Heart left ventricle (tissue), 16 donors: ENCODE results near the gene PTGR2. TPM values are rescaled to one million over a fixed set of nuclear protein-coding genes. Genes with fewer than 3 reads are reported as not detected.

Experiments used
- ATAC-seq, 4 donors: fragments of 200-7000 bp; cut with Tn5 transposase; one replicate each; pipeline ENCODE4 v1.9.1; 2020 to 2022; ENCODE audit warnings: moderate library complexity in 4 of 4, mild to moderate bottlenecking in 3 of 4, moderate number of reproducible peaks in 1 of 4
- DNase-seq, 5 donors: peaks; one replicate each; pipeline ENCODE4 v3.0.0-alpha.2; 2020
- H3K27ac ChIP-seq, 12 donors: fragments of 200-600 bp; sonication (generic) in 4 of 12; one replicate each; pipeline versions ENCODE4 v1.5.0 to v1.8.0; 2016 to 2022; ENCODE audit warnings: mild to moderate bottlenecking in 2 of 12
- H3K27me3 ChIP-seq, 9 donors: fragments of 200-600 bp; sonication (generic) in 2 of 9; one replicate each; pipeline versions ENCODE4 v1.5.1 to v1.8.0; 2016 to 2022; ENCODE audit warnings: mild to moderate bottlenecking in 3 of 9
- H3K36me3 ChIP-seq, 9 donors: fragments of 200-600 bp; sonication (generic) in 2 of 9; one replicate each; pipeline versions ENCODE4 v1.5.0 to v1.8.0; 2018 to 2022; ENCODE audit warnings: mild to moderate bottlenecking in 2 of 9
- H3K4me1 ChIP-seq, 12 donors: fragments of 200-600 bp; sonication (generic) in 4 of 12; one replicate each; pipeline versions ENCODE4 v1.5.0 to v1.8.0; 2016 to 2022; ENCODE audit warnings: mild to moderate bottlenecking in 3 of 12
- H3K4me3 ChIP-seq, 12 donors: fragments of 200-600 bp; sonication (generic) in 4 of 12; one replicate each; pipeline versions ENCODE4 v1.5.0 to v1.8.0; 2017 to 2022; ENCODE audit warnings: mild to moderate bottlenecking in 9 of 12, moderate library complexity in 4 of 12
- H3K9me3 ChIP-seq, 12 donors: fragments of 200-600 bp; sonication (generic) in 4 of 12; one replicate each; pipeline versions ENCODE4 v1.5.0 to v1.8.0; 2016 to 2022; ENCODE audit warnings: mild to moderate bottlenecking in 1 of 12
- CTCF ChIP-seq, 12 donors: fragments of 200-600 bp; sonication (generic) in 4 of 12; IDR thresholded peaks; one replicate each; pipeline versions ENCODE4 v1.5.0 to v1.8.0; 2018 to 2022; ENCODE audit warnings: antibody characterized with exemption in 12 of 12, mild to moderate bottlenecking in 5 of 12
- POLR2A ChIP-seq, 2 donors: fragments of 450-650 bp; IDR thresholded peaks; one replicate each; pipeline ENCODE4 v1.6.1; 2017; ENCODE audit warnings: antibody characterized with exemption in 2 of 2, mild to moderate bottlenecking in 2 of 2, moderate library complexity in 2 of 2
- WGBS, 4 donors: extraction: QIAGEN DNeasy Blood & Tissue Kit in 2 of 4; methylation state at CpG; one replicate each; pipeline versions ENCODE4 v1.1.5 to v1.1.7; 2013 to 2018; 5-methylcytosine and 5-hydroxymethylcytosine counted together
- intact Hi-C, 10 donors: fragments of 100-400 bp; cut with DNase I; formaldehyde crosslinking; loops; one replicate each; pipeline versions ENCODE4 v1.11.1 to v1.14.2; 2022
- long read RNA-seq, 3 donors: library from polyadenylated mRNA; unstranded; transcript quantifications; one replicate each; pipeline ENCODE4 v2.0.0, GENCODE V29; 2020 to 2021
- polyA plus RNA-seq, 2 donors: library from polyadenylated mRNA; stranded (reverse); fragments of 200-250 nt; gene quantifications; one replicate each; pipeline ENCODE4 v1.2.3, GENCODE V29; 2013
- total RNA-seq, 9 donors: library from RNA; depleted of rRNA in 2 of 9; stranded (reverse); fragments of >200 nt in 2 of 9; fragmentation: NEBNext Ultra II Directional in 3 of 9; extraction: Animal tissue kit (Norgen Biotek cat#: 25700) in 3 of 9; gene quantifications; one replicate each; pipeline versions ENCODE4 v1.1.0 to v1.2.4, GENCODE V29; 2016 to 2023
- donor health status: ischemic (EF 13 %, LVEDD 7.1; RV severe dilation, severe dysfunction).
- donor health status: healthy with polysubstance abuse.
- donor health status: DM: no; HTN: yes; CAD: no.
- donor health status: DM: no; HTN: no; CAD: no.
- donor health status: ischemic (EF 25% LVEDD 6.9; RV normal size, moderate dysfunction).
- donor health status: ischemic (EF 25% LVEDD 5.7; RV mildly dilated, moderate dysfunction).
- donor health status: healthy.
- donor health status: DM: yes; HTN: yes; CAD: no.
- donor health status: ischemic (EF 35%, LVEDD 5.7; RV mildly dilated, moderate dysfunction).
- donor health status: nonischemic (EF 11% LVEDD 7.7; RV severe dilation, severe dysfunction).
- donor health status: DM: yes; HTN: yes; CAD: no.
- donor health status: PGD.
- donor health status: ischemic (EF 29% LVEDD 5.4; RV normal size, mild dysfunction).
- donor health status: nonischemic (EF 23%, LVEDD 6.1; RV moderate dilation, normal function).

PTGR2 gene
- total RNA-seq = 10 to 100 TPM; 20.1 to 55.8 (median 26.3) TPM
- polyA plus RNA-seq = 10 to 100 TPM; 10.1 to 30.9 TPM
- long read RNA-seq, donor 1, transcript PTGR2-201 (10 exons, 2,559 nt) = minor isoform, 7 of 87 reads
- long read RNA-seq, donor 1, transcript PTGR2-204 (10 exons, 2,543 nt) = minor isoform, 21 of 87 reads
- long read RNA-seq, donor 1, transcript PTGR2-205 (10 exons, 3,851 nt) = major isoform, 48 of 87 reads
- long read RNA-seq, donor 1, partial matches to known transcripts = 5 of 87 reads
- long read RNA-seq, donor 1, other reads (novel, unspliced or antisense) = 6 of 87 reads
- long read RNA-seq, donor 2, transcript PTGR2-204 (10 exons, 2,543 nt) = minor isoform, 31 of 143 reads
- long read RNA-seq, donor 2, transcript PTGR2-205 (10 exons, 3,851 nt) = major isoform, 82 of 143 reads
- long read RNA-seq, donor 2, transcript PTGR2-201 (10 exons, 2,559 nt) = minor isoform, 6 of 143 reads
- long read RNA-seq, donor 2, partial matches to known transcripts = 12 of 143 reads
- long read RNA-seq, donor 2, other reads (novel, unspliced or antisense) = 12 of 143 reads
- long read RNA-seq, donor 3, transcript PTGR2-205 (10 exons, 3,851 nt) = major isoform, 22 of 29 reads
- long read RNA-seq, donor 3, partial matches to known transcripts = 3 of 29 reads
- long read RNA-seq, donor 3, other reads (novel, unspliced or antisense) = 2 of 29 reads

- H3K4me3 ChIP-seq = peak within 1 kb of the TSS; percentile 27 to 81 (median 66)
- WGBS, 4 donors = 1 to 3% (median 1%) methylated on average over 32 to 51 of the region's 51 CpGs
- intact Hi-C loops = no loop called here
These were observed at the start of gene PTGR2 for GRCh38 chr14:73851567-73852382. PTGR2 (plus strand) TSS chr14:73851831; CDS start chr14:73858863, 7,032 bp downstream.

DNA sequence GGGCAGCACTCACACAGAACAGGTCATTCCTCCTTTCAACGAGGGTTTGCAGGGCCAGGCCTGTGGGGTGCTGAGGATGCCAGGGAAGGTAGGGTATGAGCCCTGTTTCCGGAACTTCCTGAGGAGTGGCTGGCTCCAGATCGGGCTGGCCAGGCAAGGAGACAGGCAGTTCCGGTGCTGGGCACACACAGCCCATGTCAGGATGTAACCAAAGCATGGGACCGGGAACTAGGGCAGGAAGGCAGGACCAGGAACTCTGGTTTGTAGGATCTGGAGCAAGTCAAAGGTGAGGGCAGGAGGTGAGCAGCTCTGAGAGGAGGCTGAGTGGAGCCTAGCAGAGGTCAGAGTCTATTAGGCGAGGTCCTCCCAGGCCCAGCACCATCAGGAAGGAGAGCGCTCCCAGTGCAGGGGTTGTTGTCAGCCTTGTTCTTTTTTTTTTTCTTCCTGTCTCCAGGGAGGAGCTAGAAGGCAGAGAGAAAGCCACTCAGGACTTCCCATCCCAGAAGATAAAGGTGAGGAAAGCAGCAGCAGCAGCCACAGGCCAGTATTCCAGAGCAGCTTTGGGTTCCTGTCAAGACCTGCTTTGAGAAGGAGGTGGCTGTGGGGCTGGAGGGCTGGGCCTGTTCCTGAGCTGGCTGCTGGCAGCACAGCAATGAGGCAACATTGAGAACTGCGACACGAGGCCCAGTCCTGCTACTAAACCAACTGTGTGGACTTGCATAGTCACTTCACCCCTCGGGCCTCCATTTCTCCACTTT is 49.0 kb upstream of the PTGR2 start:
- peaks cover 0 to 21% (median 0%) of the 10 kb centered on the region in 9 donors for H3K36me3 ChIP-seq
- DNase-seq (no peak), ATAC-seq (peak in 3 of 4 donors; percentile 39 to 50 (median 49))
- no peaks in the 10 kb centered on the region for H3K9me3 ChIP-seq
- H3K4me3 ChIP-seq = no peak overlapping the region
- TF ChIP-seq CTCF (IDR thresholded peaks at IDR 0.05) (no peak), POLR2A (IDR thresholded peaks at IDR 0.05) (no peak)
- 68 to 81% (median 78%) methylated on average over 10 of the region's 10 CpGs for WGBS, 4 donors
- no peak overlapping the region for H3K27ac ChIP-seq
- H3K27me3 ChIP-seq = no peaks in the 10 kb centered on the region
- H3K4me1 ChIP-seq = peaks cover 0 to 6% (median 0%) of the 10 kb centered on the region in 12 donors
- intact Hi-C loops = no loop called here

More at GRCh38 chr14:73851567-73852382, at the start of gene PTGR2:
- Histone ChIP-seq H3K36me3 (peaks cover 0 to 4% (median 0%) of the 10 kb centered on the region in 9 donors), H3K9me3 (no peaks in the 10 kb centered on the region), H3K4me1 (peaks cover 0 to 22% (median 4%) of the 10 kb centered on the region in 12 donors), H3K27me3 (no peaks in the 10 kb centered on the region), H3K27ac (peak within 1 kb of the TSS; percentile 54 to 96 (median 94))
- ATAC-seq (peak; percentile 98 to 99 (median 98)), DNase-seq (peak; percentile 96 to 98 (median 97))
- TF ChIP-seq CTCF (IDR thresholded peaks at IDR 0.05) (peak in 3 of 12 donors; percentile 9 to 22 (median 13)), POLR2A (IDR thresholded peaks at IDR 0.05) (peak in 1 of 2 donors; percentile 67)

GRCh38 chr14:73804636-73805035 is 47.0 kb upstream of the PTGR2 start:
- no peaks in the 10 kb centered on the region for H3K27me3 ChIP-seq
- H3K36me3 ChIP-seq = peaks cover 0 to 21% (median 0%) of the 10 kb centered on the region in 9 donors
- 87 to 95% (median 94%) methylated on average over 2 of the region's 2 CpGs for whole genome bisulfite sequencing, 4 donors
- TF ChIP-seq CTCF (IDR thresholded peaks at IDR 0.05) (no peak), POLR2A (IDR thresholded peaks at IDR 0.05) (no peak)
- no peaks in the 10 kb centered on the region for H3K9me3 ChIP-seq
- DNase-seq (no peak), ATAC-seq (no peak)
- peaks cover 0 to 6% (median 0%) of the 10 kb centered on the region in 12 donors for H3K4me1 ChIP-seq
- no peak overlapping the region for H3K4me3 ChIP-seq
- no peak overlapping the region for H3K27ac ChIP-seq
- intact Hi-C loops = no loop called here
